H9 (cell line): ENCODE data around the gene HP1BP3. TPM values are rescaled to one million over a fixed set of nuclear protein-coding genes. Genes with fewer than 3 reads are reported as not detected.

Experiments used
- DNase-seq: peaks from one replicate; pipeline ENCODE4 v3.0.0-alpha.2; 2017
- H2AFZ ChIP-seq: one replicate; pipeline ENCODE4 v1.6.1; 2013; ENCODE audit warnings: mild to moderate bottlenecking, low read length, control low read depth, moderate library complexity
- H2AK5ac ChIP-seq: 2 replicates; pipeline ENCODE4 v1.6.1; 2013; ENCODE audit warnings: low read length, control low read depth, mixed read lengths; ENCODE audit not compliant: insufficient read length
- H2BK120ac ChIP-seq: one replicate; pipeline ENCODE4 v1.6.1; 2013; ENCODE audit warnings: low read depth, mild to moderate bottlenecking, low read length, control low read depth, inconsistent platforms; ENCODE audit not compliant: poor library complexity, severe bottlenecking
- H2BK12ac ChIP-seq: 2 replicates; pipeline ENCODE4 v1.6.1; 2013; ENCODE audit warnings: low read length, control low read depth, mixed read lengths, low read depth; ENCODE audit not compliant: insufficient read length
- H2BK15ac ChIP-seq: 2 replicates; pipeline ENCODE4 v1.6.1; 2013; ENCODE audit warnings: low read depth, low read length, control low read depth
- H2BK20ac ChIP-seq: one replicate; pipeline ENCODE4 v1.6.1; 2013; ENCODE audit warnings: low read depth, mild to moderate bottlenecking, low read length, control low read depth, inconsistent platforms; ENCODE audit not compliant: poor library complexity, severe bottlenecking
- H2BK5ac ChIP-seq: 2 replicates; pipeline ENCODE4 v1.6.1; 2013; ENCODE audit warnings: low read length, control low read depth, mixed read lengths; ENCODE audit not compliant: insufficient read length
- H3K14ac ChIP-seq: 2 replicates; pipeline ENCODE4 v1.6.1; 2013; ENCODE audit warnings: low read length, control low read depth; ENCODE audit not compliant: insufficient read depth
- H3K18ac ChIP-seq: 2 replicates; pipeline ENCODE4 v1.6.1; 2013; ENCODE audit warnings: low read depth, mild to moderate bottlenecking, mixed read lengths, low read length, control low read depth; ENCODE audit not compliant: insufficient read length
- H3K23ac ChIP-seq: 2 replicates; pipeline ENCODE4 v1.6.1; 2013; ENCODE audit warnings: low read length, control low read depth, mixed read lengths, low read depth; ENCODE audit not compliant: insufficient read length
- H3K23me2 ChIP-seq: 2 replicates; pipeline ENCODE4 v1.6.1; 2013; ENCODE audit warnings: low read depth, mild to moderate bottlenecking, mixed read lengths, low read length, control low read depth; ENCODE audit not compliant: insufficient read length, poor library complexity, severe bottlenecking
- H3K27ac ChIP-seq: 2 replicates; pipeline ENCODE4 v1.5.1; 2013; ENCODE audit warnings: low read length, control low read depth, mixed read lengths, low read depth; ENCODE audit not compliant: insufficient read length
- H3K27me3 ChIP-seq: 2 replicates; pipeline ENCODE4 v1.6.1; 2013; ENCODE audit warnings: low read length, control low read depth, inconsistent platforms; ENCODE audit not compliant: insufficient read depth
- H3K4ac ChIP-seq: 2 replicates; pipeline ENCODE4 v1.6.1; 2013; ENCODE audit warnings: low read depth, mild to moderate bottlenecking, control low read depth, inconsistent platforms, low read length, moderate library complexity
- H3K4me1 ChIP-seq: 2 replicates; pipeline ENCODE4 v1.6.1; 2013; ENCODE audit warnings: low read length, control low read depth, inconsistent platforms; ENCODE audit not compliant: insufficient read depth
- H3K4me2 ChIP-seq: 2 replicates; pipeline ENCODE4 v1.6.1; 2013; ENCODE audit warnings: low read length, control low read depth, mixed read lengths; ENCODE audit not compliant: insufficient read length, insufficient read depth
- H3K56ac ChIP-seq: 2 replicates; pipeline ENCODE4 v1.6.1; 2013; ENCODE audit warnings: low read depth, mild to moderate bottlenecking, mixed read lengths, low read length, control low read depth; ENCODE audit not compliant: insufficient read length
- H3K79me1 ChIP-seq: 2 replicates; pipeline ENCODE4 v1.6.1; 2013; ENCODE audit warnings: low read depth, mild to moderate bottlenecking, moderate library complexity, low read length, control low read depth, inconsistent platforms; ENCODE audit not compliant: insufficient read depth, poor library complexity, severe bottlenecking
- H3K79me2 ChIP-seq: 2 replicates; pipeline ENCODE4 v1.6.1; 2013; ENCODE audit warnings: low read length, control low read depth, inconsistent platforms; ENCODE audit not compliant: insufficient read depth
- H3K9ac ChIP-seq: 2 replicates; pipeline ENCODE4 v1.6.1; 2013; ENCODE audit warnings: low read length, control low read depth, mixed read lengths; ENCODE audit not compliant: insufficient read length; ENCODE audit errors: extremely low read depth
- H3K9me3 ChIP-seq: one replicate; pipeline ENCODE4 v1.6.1; 2013; ENCODE audit warnings: low read depth, low read length, inconsistent platforms; ENCODE audit not compliant: control insufficient read depth
- H3T11ph ChIP-seq: one replicate; pipeline ENCODE4 v1.6.1; 2013; ENCODE audit warnings: mild to moderate bottlenecking, low read length, control low read depth, inconsistent platforms
- H4K20me1 ChIP-seq: one replicate; pipeline ENCODE4 v1.6.1; 2013; ENCODE audit not compliant: control insufficient read depth, insufficient read length, insufficient read depth
- H4K5ac ChIP-seq: 2 replicates; pipeline ENCODE4 v1.6.1; 2013; ENCODE audit warnings: low read depth, mild to moderate bottlenecking, mixed read lengths, low read length, control low read depth; ENCODE audit not compliant: insufficient read length
- H4K8ac ChIP-seq: replicated peaks from 2 replicates; pipeline ENCODE4 v1.6.1; 2013; ENCODE audit warnings: low read length, control low read depth, mixed read lengths, low read depth; ENCODE audit not compliant: insufficient read length
- H4K91ac ChIP-seq: 2 replicates; pipeline ENCODE4 v1.6.1; 2013; ENCODE audit warnings: low read depth, mild to moderate bottlenecking, moderate library complexity, mixed read lengths, low read length, control low read depth; ENCODE audit not compliant: insufficient read length
- H3K27ac Mint-ChIP-seq, 3 experiments: 2 replicates in 2 of 3; 3 replicates in 1 of 3; pipeline ENCODE4 v1.8.0; 2020 to 2021; ENCODE audit warnings: mixed read lengths in 3 of 3, mild to moderate bottlenecking in 1 of 3, moderate library complexity in 1 of 3
- H3K27me3 Mint-ChIP-seq: 2 replicates; pipeline ENCODE4 v1.8.0; 2021; ENCODE audit warnings: low read depth, mild to moderate bottlenecking, moderate library complexity, mixed read lengths
- H3K36me3 Mint-ChIP-seq, 3 experiments: 2 replicates in 2 of 3; 3 replicates in 1 of 3; pipeline ENCODE4 v1.8.0; 2020 to 2021; ENCODE audit warnings: low read depth in 3 of 3, mixed read lengths in 3 of 3; ENCODE audit not compliant: insufficient read depth in 1 of 3
- H3K4me1 Mint-ChIP-seq, 2 experiments: 2 replicates each; pipeline ENCODE4 v1.8.0; 2020; ENCODE audit warnings: mixed read lengths in 2 of 2
- H3K4me3 Mint-ChIP-seq, 2 experiments: 2 replicates in 1 of 2; 3 replicates in 1 of 2; pipeline ENCODE4 v1.8.0; 2020 to 2021; ENCODE audit warnings: mild to moderate bottlenecking in 2 of 2, mixed read lengths in 2 of 2, moderate library complexity in 1 of 2
- H3K9me3 Mint-ChIP-seq, 2 experiments: 2 replicates in 1 of 2; 3 replicates in 1 of 2; pipeline ENCODE4 v1.8.0; 2020; ENCODE audit warnings: mild to moderate bottlenecking in 2 of 2, mixed read lengths in 2 of 2, moderate library complexity in 1 of 2
- WGBS: extraction: QIAGEN DNeasy Blood & Tissue Kit; methylation state at CpG from one replicate; pipeline ENCODE4 v1.1.7; 2013; ENCODE audit warnings: missing lambda C conversion rate, low lambda C conversion rate, mixed read lengths; ENCODE audit not compliant: insufficient read length; ENCODE audit errors: extremely low coverage; 5-methylcytosine and 5-hydroxymethylcytosine counted together
- total RNA-seq: library from RNA; stranded (reverse); gene quantifications from 2 replicates; pipeline ENCODE4 v1.2.1, GENCODE V29; 2021
- TF ChIP-seq, protein P1 (sequence below): fragments of 200-600 bp; sonication (generic); conservative IDR thresholded peaks from 3 replicates; pipeline ENCODE4 v1.8.0; 2021; ENCODE audit warnings: antibody characterized with exemption, mild to moderate bottlenecking

Gene HP1BP3
- total RNA-seq, 1 experiment from 2014 or later = 127 TPM

DNA sequence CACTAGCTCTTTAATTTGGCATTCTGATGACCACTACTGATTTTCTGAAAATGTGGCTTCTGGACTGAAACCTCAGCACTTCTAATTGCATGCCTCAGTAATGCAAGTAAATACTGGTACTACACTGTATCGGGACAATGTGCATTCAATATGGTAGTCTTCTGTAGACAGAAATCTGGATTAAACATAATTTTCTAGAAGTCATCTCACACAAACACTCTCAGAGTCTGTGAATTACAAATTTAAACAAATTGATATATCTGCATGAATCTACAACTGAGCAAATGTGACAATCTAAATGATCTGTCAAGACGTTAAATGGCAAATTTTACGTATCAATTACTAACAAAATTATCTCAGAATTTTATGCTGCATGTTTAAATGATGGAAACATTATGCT lies 23.7 kb downstream of the HP1BP3 start:
- TF ChIP-seq, protein P1, sequence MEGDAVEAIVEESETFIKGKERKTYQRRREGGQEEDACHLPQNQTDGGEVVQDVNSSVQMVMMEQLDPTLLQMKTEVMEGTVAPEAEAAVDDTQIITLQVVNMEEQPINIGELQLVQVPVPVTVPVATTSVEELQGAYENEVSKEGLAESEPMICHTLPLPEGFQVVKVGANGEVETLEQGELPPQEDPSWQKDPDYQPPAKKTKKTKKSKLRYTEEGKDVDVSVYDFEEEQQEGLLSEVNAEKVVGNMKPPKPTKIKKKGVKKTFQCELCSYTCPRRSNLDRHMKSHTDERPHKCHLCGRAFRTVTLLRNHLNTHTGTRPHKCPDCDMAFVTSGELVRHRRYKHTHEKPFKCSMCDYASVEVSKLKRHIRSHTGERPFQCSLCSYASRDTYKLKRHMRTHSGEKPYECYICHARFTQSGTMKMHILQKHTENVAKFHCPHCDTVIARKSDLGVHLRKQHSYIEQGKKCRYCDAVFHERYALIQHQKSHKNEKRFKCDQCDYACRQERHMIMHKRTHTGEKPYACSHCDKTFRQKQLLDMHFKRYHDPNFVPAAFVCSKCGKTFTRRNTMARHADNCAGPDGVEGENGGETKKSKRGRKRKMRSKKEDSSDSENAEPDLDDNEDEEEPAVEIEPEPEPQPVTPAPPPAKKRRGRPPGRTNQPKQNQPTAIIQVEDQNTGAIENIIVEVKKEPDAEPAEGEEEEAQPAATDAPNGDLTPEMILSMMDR = no peak
- Histone ChIP-seq H2AK5ac (no peak overlapping the region), H3K79me1 (peaks cover 4% of the 10 kb centered on the region), H3K4me1 (no peaks in the 10 kb centered on the region; the same call in 1 of the 2 replicates), H4K20me1 (no peaks in the 10 kb centered on the region), H2BK120ac (no peak overlapping the region), H3K79me2 (no peaks in the 10 kb centered on the region), H3K27me3 (no peaks in the 10 kb centered on the region), H3K9ac (no peak overlapping the region), H3T11ph (no peak overlapping the region), H3K27ac (no peak overlapping the region), H3K18ac (no peak overlapping the region), H2BK15ac (no peak overlapping the region), H3K4me2 (no peak overlapping the region), H3K4ac (no peak overlapping the region), H4K91ac (no peak overlapping the region), H2AFZ (no peak overlapping the region), H2BK5ac (no peak overlapping the region), H3K14ac (no peak overlapping the region), H4K5ac (no peak overlapping the region), H3K56ac (no peak overlapping the region), H4K8ac (no peak overlapping the region), H3K9me3 (no peaks in the 10 kb centered on the region), H3K23me2 (no peaks in the 10 kb centered on the region), H2BK20ac (no peak overlapping the region), H2BK12ac (no peak overlapping the region), H3K23ac (no peak overlapping the region)
- H3K27ac Mint-ChIP-seq = peak overlapping the region in 1 of 3 experiments; percentile 80; a peak in 1 of 7 replicates
- H3K9me3 Mint-ChIP-seq = no peaks in the 10 kb centered on the region
- peaks cover 45 to 95% (median 85%) of the 10 kb centered on the region in 3 experiments; a peak in 6 of 7 replicates for H3K36me3 Mint-ChIP-seq
- no peak overlapping the region for H3K4me3 Mint-ChIP-seq
- WGBS = no CpG with 5 or more reads among the region's 3 CpGs
- DNase-seq = no peak
- H3K4me1 Mint-ChIP-seq = peaks cover 16 to 20% of the 10 kb centered on the region in 2 experiments
- H3K27me3 Mint-ChIP-seq = no peaks in the 10 kb centered on the region
